Measurements from ENCODE around the gene F11. TPM values are rescaled to one million over a fixed set of nuclear protein-coding genes. Genes with fewer than 3 reads are reported as not detected.

Gene F11
- total RNA-seq, result 1 to 10 TPM in 1 of 7 donors, under 1 TPM in 1, not detected in 5; 0.20 to 2.2 TPM
- not detected for polyA plus RNA-seq
- long read RNA-seq, donor 1, partial matches to known transcripts, result 0 of 1 reads
- long read RNA-seq, donor 1, other reads (novel, unspliced or antisense), result 0 of 1 reads
- long read RNA-seq, donor 2, partial matches to known transcripts, result 0 of 3 reads
- long read RNA-seq, donor 2, other reads (novel, unspliced or antisense), result 0 of 3 reads

- Histone ChIP-seq H3K4me3 (no peak within 1 kb of the TSS), H3K27ac (no peak within 1 kb of the TSS), H3K9me3 (no peaks in the 10 kb centered on the region), H3K4me1 (peaks cover 0 to 5% (median 2%) of the 10 kb centered on the region in 6 donors), H3K27me3 (replicated peaks in 1 of 7) (peaks cover 0 to 25% (median 0%) of the 10 kb centered on the region in 7 donors), H3K36me3 (no peaks in the 10 kb centered on the region)
- intact Hi-C loops (cut with DNase I; ENCODE audit: low total_unique reads), result no loop called here
- TF ChIP-seq POLR2AphosphoS5 (IDR thresholded peaks at IDR 0.05) (no peak), POLR2A (IDR thresholded peaks at IDR 0.05) (no peak)
- TF ChIP-seq, protein P1, sequence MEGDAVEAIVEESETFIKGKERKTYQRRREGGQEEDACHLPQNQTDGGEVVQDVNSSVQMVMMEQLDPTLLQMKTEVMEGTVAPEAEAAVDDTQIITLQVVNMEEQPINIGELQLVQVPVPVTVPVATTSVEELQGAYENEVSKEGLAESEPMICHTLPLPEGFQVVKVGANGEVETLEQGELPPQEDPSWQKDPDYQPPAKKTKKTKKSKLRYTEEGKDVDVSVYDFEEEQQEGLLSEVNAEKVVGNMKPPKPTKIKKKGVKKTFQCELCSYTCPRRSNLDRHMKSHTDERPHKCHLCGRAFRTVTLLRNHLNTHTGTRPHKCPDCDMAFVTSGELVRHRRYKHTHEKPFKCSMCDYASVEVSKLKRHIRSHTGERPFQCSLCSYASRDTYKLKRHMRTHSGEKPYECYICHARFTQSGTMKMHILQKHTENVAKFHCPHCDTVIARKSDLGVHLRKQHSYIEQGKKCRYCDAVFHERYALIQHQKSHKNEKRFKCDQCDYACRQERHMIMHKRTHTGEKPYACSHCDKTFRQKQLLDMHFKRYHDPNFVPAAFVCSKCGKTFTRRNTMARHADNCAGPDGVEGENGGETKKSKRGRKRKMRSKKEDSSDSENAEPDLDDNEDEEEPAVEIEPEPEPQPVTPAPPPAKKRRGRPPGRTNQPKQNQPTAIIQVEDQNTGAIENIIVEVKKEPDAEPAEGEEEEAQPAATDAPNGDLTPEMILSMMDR (IDR thresholded peaks at IDR 0.05 in 8 of 11, conservative IDR thresholded peaks at IDR 0.05 in 3 of 11), result no peak
- no peak for DNase-seq
- 64 to 70% (median 65%) methylated on average over 10 of the region's 10 CpGs for WGBS, 5 donors
These were observed at the start of gene F11 for GRCh38 chr4:186265683-186266652. Gene F11, plus strand, starts transcription at chr4:186266189. Its CDS starts 948 bp downstream, at chr4:186267137.

DNA sequence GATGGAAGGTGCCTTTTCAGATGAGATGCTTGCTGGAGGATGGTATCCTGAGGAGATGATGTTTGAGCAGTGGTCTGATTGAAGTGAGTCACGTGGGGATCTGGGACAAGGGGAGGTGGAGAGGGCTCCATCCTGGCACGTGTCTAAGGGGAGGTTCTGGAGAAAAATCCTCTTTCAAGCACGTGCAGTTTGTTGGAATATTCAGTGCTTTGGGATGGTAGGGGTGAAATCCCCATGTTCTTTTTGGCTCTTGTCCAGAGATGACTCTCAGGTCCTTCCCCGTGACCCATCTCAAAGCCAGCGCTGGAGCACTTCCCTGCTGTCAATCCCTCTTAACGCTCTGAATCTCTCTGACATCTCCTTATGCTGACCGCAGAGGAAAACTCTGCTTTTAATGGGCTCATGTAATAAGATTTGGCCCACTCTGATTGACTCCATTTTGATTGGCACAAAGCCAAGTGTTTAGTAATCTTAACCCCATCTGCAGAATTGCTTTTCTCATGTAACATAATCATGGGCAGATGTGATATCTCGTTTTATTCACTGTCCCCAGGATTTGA, 49.4 kb upstream of the F11 start:
- Histone ChIP-seq H3K4me1 (no peaks in the 10 kb centered on the region), H3K36me3 (peaks cover 0 to 8% (median 5%) of the 10 kb centered on the region in 6 donors), H3K9me3 (no peaks in the 10 kb centered on the region), H3K27ac (no peak overlapping the region), H3K4me3 (no peak overlapping the region), H3K27me3 (replicated peaks in 1 of 7) (no peaks in the 10 kb centered on the region)
- WGBS, 5 donors, result 65 to 80% (median 75%) methylated on average over 8 of the region's 8 CpGs
- TF ChIP-seq, protein P1 (IDR thresholded peaks at IDR 0.05 in 8 of 11, conservative IDR thresholded peaks at IDR 0.05 in 3 of 11), result no peak
- no peak for TF ChIP-seq POLR2AphosphoS5 (IDR thresholded peaks at IDR 0.05)
- no peak for TF ChIP-seq POLR2A (IDR thresholded peaks at IDR 0.05)
- intact Hi-C loops (cut with DNase I; ENCODE audit: low total_unique reads), result no loop called here
- DNase-seq, result no peak

GRCh38 chr4:186217733-186218293, 48.2 kb upstream of the F11 start:
- WGBS, 5 donors, result 59 to 77% (median 75%) methylated on average over 1 of the region's 1 CpG
- Histone ChIP-seq H3K4me1 (no peaks in the 10 kb centered on the region), H3K36me3 (no peaks in the 10 kb centered on the region), H3K9me3 (no peaks in the 10 kb centered on the region), H3K27me3 (replicated peaks in 1 of 7) (no peaks in the 10 kb centered on the region), H3K4me3 (no peak overlapping the region), H3K27ac (no peak overlapping the region)
- DNase-seq, result no peak
- TF ChIP-seq, protein P1 (IDR thresholded peaks at IDR 0.05 in 8 of 11, conservative IDR thresholded peaks at IDR 0.05 in 3 of 11), result no peak
- TF ChIP-seq POLR2AphosphoS5 (IDR thresholded peaks at IDR 0.05) (no peak), POLR2A (IDR thresholded peaks at IDR 0.05) (no peak)
- intact Hi-C loops (cut with DNase I; ENCODE audit: low total_unique reads), result no loop called here
